Measurements from ENCODE around the gene CRYGN. TPM values are rescaled to one million over a fixed set of nuclear protein-coding genes. Genes with fewer than 3 reads are reported as not detected.

Gene CRYGN
- total RNA-seq, 1 donor from 2014 or later: 1.5 TPM

GRCh38 chr7:151381348-151382078, 58.4 kb downstream of the CRYGN start:
- DNase-seq (ENCODE audit: low spot score): no peak

GRCh38 chr7:151381098-151381347, 58.9 kb downstream of the CRYGN start:
- DNase-seq (ENCODE audit: low spot score): no peak

- no peak for DNase-seq (ENCODE audit: low spot score)
These were observed 59.5 kb downstream of the CRYGN start for GRCh38 chr7:151380199-151381097.

- DNase-seq (ENCODE audit: low spot score): no peak
These were observed 60.3 kb downstream of the CRYGN start for GRCh38 chr7:151379534-151380198.

GRCh38 chr7:151379193-151379520, 60.8 kb downstream of the CRYGN start:
- DNase-seq (ENCODE audit: low spot score): no peak

Small RNA genes within 50 kb of the gene (microRNA-seq; reads per million reads assigned to microRNA genes)
- not detected for gene MIR3907 (ENCODE audit: borderline number of aligned reads)

Other genes with a start within 250 kb of the CRYGN start
- gene H2BK1, start 229.7 kb downstream of the CRYGN start, total RNA-seq: not detected
- gene ABCF2, start 212.9 kb downstream of the CRYGN start, total RNA-seq: 38.1 TPM
- gene CHPF2, start 207.7 kb downstream of the CRYGN start, total RNA-seq: 42.1 TPM
- 36.5 TPM for gene SMARCD3, start 191.4 kb downstream of the CRYGN start, total RNA-seq
- 59.2 TPM for gene NUB1, start 98.3 kb downstream of the CRYGN start, total RNA-seq
- 19.4 TPM for gene WDR86, start 30.1 kb downstream of the CRYGN start, total RNA-seq
- gene RHEB, start 79.8 kb upstream of the CRYGN start, total RNA-seq: 162 TPM